Neutrophil (primary cell): ENCODE measurements around the gene PREX1.
A peak's percentile ranks its signal among the peaks of the same experiment; 100 is the strongest.

Experiments used
- H3K27ac ChIP-seq: fragments of 200-600 bp; sonication (generic); 2 replicates; pipeline ENCODE4 v1.5.1; 2016; ENCODE audit warnings: mild to moderate bottlenecking, moderate library complexity
- H3K27me3 ChIP-seq: fragments of 200-600 bp; sonication (generic); 2 replicates; pipeline ENCODE4 v1.6.0; 2016; ENCODE audit warnings: mild to moderate bottlenecking
- H3K36me3 ChIP-seq: fragments of 200-600 bp; sonication (generic); 2 replicates; pipeline ENCODE4 v1.5.1; 2017
- H3K4me1 ChIP-seq, 2 experiments: fragments of 200-600 bp in 1 of 2; sonication (generic) in 1 of 2; 1 replicate in 1 of 2; 2 replicates in 1 of 2; pipeline versions ENCODE4 v1.5.1 to v1.6.1; 2013 to 2016; ENCODE audit warnings: low read depth in 1 of 2, low read length in 1 of 2, mild to moderate bottlenecking in 1 of 2, moderate library complexity in 1 of 2; ENCODE audit not compliant: control insufficient read depth in 1 of 2, insufficient read depth in 1 of 2
- H3K4me3 ChIP-seq, 2 experiments: fragments of 200-600 bp in 1 of 2; sonication (generic) in 1 of 2; 1 replicate in 1 of 2; 2 replicates in 1 of 2; pipeline ENCODE4 v1.5.1; 2013 to 2016; ENCODE audit warnings: low read depth in 1 of 2, low read length in 1 of 2, mild to moderate bottlenecking in 1 of 2, moderate library complexity in 1 of 2
- H3K9me3 ChIP-seq: fragments of 200-600 bp; sonication (generic); 2 replicates; pipeline ENCODE4 v1.5.1; 2016
- CTCF ChIP-seq: fragments of 200-600 bp; sonication (generic); IDR thresholded peaks from 2 replicates; pipeline ENCODE4 v1.5.1; 2016; ENCODE audit warnings: antibody characterized with exemption

Gene PREX1

DNA sequence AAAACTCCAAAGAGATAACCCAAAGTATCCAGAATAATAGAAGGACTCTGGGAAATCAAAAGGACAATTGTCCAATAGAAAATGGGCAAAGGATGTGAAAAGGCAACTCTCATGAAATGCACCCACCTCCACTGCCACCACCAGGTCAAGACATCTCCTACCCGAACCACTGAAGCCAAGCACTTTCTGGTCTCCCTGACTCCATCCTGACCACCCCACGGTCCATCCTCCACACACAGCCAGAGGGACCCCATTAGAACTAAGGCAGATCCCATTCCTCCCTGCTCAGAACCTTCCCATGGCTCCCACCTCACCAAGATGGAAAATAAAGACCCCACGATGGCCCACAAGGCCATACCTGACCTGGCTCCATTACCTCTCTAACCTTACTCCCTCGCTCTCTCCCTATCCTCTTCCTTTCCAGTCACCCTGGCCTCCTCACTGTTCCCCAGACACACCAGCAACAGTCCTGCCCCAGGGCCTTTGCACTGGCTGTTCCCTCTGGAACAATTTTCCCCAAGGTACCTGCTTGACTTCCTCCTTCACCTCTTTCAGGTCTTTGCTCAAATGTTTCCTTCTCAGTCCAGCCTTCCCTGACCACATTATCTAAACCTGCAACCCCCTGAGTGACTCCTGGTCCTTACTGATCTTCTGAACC is 108.1 kb downstream of the PREX1 start:
- peak overlapping the region; percentile 93 for H3K27ac ChIP-seq
- peaks cover 89% of the 10 kb centered on the region for H3K36me3 ChIP-seq
- no peaks in the 10 kb centered on the region for H3K9me3 ChIP-seq
- peaks cover 70 to 84% of the 10 kb centered on the region in 2 experiments for H3K4me1 ChIP-seq
- H3K27me3 ChIP-seq, result no peaks in the 10 kb centered on the region
- no peak for TF ChIP-seq CTCF
- H3K4me3 ChIP-seq, result no peak overlapping the region

DNA sequence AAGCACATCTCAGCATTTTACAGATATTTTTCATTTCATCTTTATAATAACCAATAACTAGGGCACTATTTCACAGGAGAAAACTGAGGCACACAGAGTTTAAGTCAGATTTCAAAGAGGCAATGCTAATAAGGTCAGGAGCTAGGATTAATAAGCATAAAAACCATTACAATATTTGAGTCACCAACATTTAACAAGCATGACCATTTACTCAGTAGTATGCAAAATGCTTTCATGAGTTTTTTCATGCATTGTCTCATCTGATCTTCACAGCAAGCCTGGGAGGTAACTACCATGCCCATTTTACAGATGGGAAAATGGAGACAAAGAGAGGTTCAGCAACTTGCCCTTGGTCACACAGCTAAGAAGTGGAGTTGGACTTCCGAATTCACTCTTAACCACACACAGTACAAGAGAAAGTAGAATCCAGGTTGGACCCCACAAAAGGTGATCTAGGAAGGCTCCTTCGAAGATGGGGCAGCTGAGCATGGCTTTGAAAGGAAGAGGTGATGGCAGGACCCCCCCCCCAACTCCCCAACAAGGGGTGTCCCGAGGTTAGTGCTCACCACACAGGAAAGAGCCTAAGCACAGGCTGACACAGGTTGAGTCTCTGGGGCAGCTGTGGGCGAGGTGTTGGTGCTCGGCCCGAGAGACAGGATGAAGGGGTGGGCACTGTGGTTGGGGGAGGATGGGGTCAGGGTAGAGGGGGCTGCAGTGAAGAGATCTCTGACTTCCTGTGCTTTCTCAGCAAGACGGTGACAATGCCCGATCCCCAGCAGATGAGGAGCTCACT is 108.8 kb downstream of the PREX1 start:
- H3K4me1 ChIP-seq, result peaks cover 63 to 84% of the 10 kb centered on the region in 2 experiments
- no peak overlapping the region for H3K4me3 ChIP-seq
- H3K27ac ChIP-seq, result peak overlapping the region; percentile 93
- no peak for TF ChIP-seq CTCF
- peaks cover 86% of the 10 kb centered on the region for H3K36me3 ChIP-seq
- H3K27me3 ChIP-seq, result no peaks in the 10 kb centered on the region
- H3K9me3 ChIP-seq, result no peaks in the 10 kb centered on the region

- Histone ChIP-seq H3K4me3 (no peak overlapping the region), H3K27ac (peak overlapping the region; percentile 9), H3K27me3 (no peaks in the 10 kb centered on the region), H3K36me3 (peaks cover 75% of the 10 kb centered on the region), H3K9me3 (no peaks in the 10 kb centered on the region), H3K4me1 (peaks cover 63 to 84% of the 10 kb centered on the region in 2 experiments)
- TF ChIP-seq CTCF, result no peak
These were observed 110.0 kb downstream of the PREX1 start for GRCh38 chr20:48717680-48718223.

DNA sequence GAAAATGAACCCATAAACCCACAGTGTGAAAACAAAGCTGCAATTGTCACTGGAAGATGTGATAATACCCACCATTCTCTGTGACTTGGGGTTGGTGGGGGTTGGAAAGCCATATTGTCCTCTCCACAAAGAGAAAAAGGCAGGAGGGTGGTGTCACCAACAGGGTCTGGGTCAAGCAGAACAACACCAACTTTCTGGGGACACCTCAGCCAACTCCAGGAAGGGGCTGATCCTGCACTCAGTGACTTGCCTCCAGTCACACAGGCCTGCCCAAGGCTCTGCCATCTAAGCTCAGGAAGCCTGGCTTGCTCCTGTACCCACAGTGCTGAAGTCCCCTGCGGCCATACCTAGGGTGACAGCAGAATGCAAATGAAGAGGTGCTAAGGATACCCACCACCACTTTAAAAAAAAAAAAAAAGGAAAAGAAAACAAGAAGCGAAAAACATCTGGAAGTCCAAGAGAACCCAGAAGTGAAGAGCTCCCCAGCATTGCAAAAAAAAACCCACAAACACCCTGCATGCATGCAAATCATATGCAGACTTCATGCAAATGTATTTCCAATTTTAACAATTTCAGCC is 110.6 kb downstream of the PREX1 start:
- peak overlapping the region; percentile 61 for H3K27ac ChIP-seq
- peaks cover 72% of the 10 kb centered on the region for H3K36me3 ChIP-seq
- H3K9me3 ChIP-seq, result no peaks in the 10 kb centered on the region
- no peaks in the 10 kb centered on the region for H3K27me3 ChIP-seq
- no peak for TF ChIP-seq CTCF
- H3K4me3 ChIP-seq, result no peak overlapping the region
- peaks cover 63 to 84% of the 10 kb centered on the region in 2 experiments for H3K4me1 ChIP-seq

DNA sequence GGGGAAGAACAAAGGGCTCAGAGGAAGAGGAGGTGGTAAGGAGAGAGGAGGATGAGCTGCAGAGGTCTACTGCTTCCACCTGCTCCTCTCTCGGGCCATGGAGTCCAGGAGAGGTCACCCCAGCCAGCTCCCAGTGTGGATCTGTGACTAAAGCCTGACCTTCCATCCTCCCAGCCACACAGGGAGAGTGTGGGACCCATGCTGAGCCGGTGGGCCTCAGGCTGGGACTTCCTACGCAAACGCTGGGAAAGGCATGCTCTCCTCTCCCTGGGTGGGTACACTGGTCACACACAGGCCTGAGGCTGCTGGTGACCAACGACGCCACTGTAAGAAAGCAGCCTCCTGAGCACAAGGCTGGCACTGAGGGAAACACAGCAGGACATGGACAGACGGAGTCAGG is 111.3 kb downstream of the PREX1 start:
- H3K9me3 ChIP-seq, result no peaks in the 10 kb centered on the region
- no peak overlapping the region for H3K4me3 ChIP-seq
- H3K4me1 ChIP-seq, result peaks cover 63 to 84% of the 10 kb centered on the region in 2 experiments
- H3K27ac ChIP-seq, result peak overlapping the region; percentile 61
- peaks cover 70% of the 10 kb centered on the region for H3K36me3 ChIP-seq
- H3K27me3 ChIP-seq, result no peaks in the 10 kb centered on the region
- no peak for TF ChIP-seq CTCF
